ENCODE results near the gene EPB41L4B.

EPB41L4B gene

GRCh38 chr9:109295221-109296130, 25.4 kb downstream of the EPB41L4B start:
- H3K18ac ChIP-seq (ENCODE audit: low read depth in 1 of 2, low read length in 2 of 2), result no peak overlapping the region
- no peak overlapping the region for H4K8ac ChIP-seq (ENCODE audit: low read length)
- 71% methylated on average over 3 of the region's 4 CpGs for WGBS
- no peak overlapping the region for H3K23ac ChIP-seq (ENCODE audit: low read length in 2 of 2)
- H3K4ac ChIP-seq (ENCODE audit: low read depth in 1 of 2, low read length in 2 of 2), result no peak overlapping the region
- no peak overlapping the region for H3K14ac ChIP-seq (ENCODE audit: low read length in 2 of 2)
- DNase-seq, result no peak
- no peak overlapping the region for H2BK12ac ChIP-seq (ENCODE audit: low read length in 2 of 2)
- H3K4me2 ChIP-seq (ENCODE audit: low read length, poor library complexity, severe bottlenecking), result no peak overlapping the region
- H3K27me3 ChIP-seq (ENCODE audit: control insufficient read depth in 1 of 2, insufficient read depth in 1 of 2, low read length in 2 of 2), result peaks cover 11 to 73% of the 10 kb centered on the region in 2 experiments
- H2BK5ac ChIP-seq (ENCODE audit: low read depth, low read length, poor library complexity, severe bottlenecking), result no peak overlapping the region
- H3K4me3 ChIP-seq (ENCODE audit: insufficient read depth in 1 of 2, low read depth in 1 of 2, low read length in 2 of 2), result no peak overlapping the region
- H2BK120ac ChIP-seq (ENCODE audit: low read depth, low read length), result no peak overlapping the region
- no peaks in the 10 kb centered on the region for H3K79me1 ChIP-seq (replicated peaks; ENCODE audit: low read length, poor library complexity, severe bottlenecking)
- no peak overlapping the region for H2AK5ac ChIP-seq (ENCODE audit: low read length, severe bottlenecking)
- H4K91ac ChIP-seq (ENCODE audit: low read length), result no peak overlapping the region
- H3K4me1 ChIP-seq (ENCODE audit: control insufficient read depth, insufficient read depth, low read depth, low read length), result peaks cover 2% of the 10 kb centered on the region
- no peak overlapping the region for H2AFZ ChIP-seq (ENCODE audit: low read depth, low read length)
- no peak overlapping the region for H3K9ac ChIP-seq (ENCODE audit: low read length)
- H3K9me3 ChIP-seq (ENCODE audit: control insufficient read depth, low read length), result no peaks in the 10 kb centered on the region
- H3K27ac ChIP-seq (ENCODE audit: low read length, poor library complexity, severe bottlenecking), result no peak overlapping the region
- H2BK15ac ChIP-seq (ENCODE audit: low read depth, poor library complexity, severe bottlenecking), result no peak overlapping the region
- H3K36me3 ChIP-seq (ENCODE audit: control insufficient read depth in 1 of 2, insufficient read depth in 2 of 2, low read depth in 1 of 2, low read length in 2 of 2), result no peaks in the 10 kb centered on the region

DNA sequence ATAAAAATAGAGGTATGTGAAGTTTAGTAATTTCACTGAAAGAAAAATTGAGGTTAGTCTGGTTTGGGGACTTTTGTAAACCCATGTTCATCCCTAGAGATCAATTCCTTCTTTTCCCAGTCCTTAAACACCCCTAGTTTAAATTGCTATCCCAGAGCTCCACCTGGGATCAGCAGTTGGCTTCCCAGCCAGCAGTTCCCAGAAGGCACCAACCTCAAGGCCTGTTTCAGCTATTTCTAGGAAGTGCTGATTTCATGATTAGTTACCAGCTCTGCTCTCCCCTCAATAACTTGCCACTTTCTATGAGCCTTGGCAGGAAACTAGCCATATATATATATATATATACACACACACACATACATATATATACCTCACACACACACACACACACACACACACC, 30.5 kb downstream of the EPB41L4B start:
- H3K14ac ChIP-seq (ENCODE audit: low read length in 2 of 2), result no peak overlapping the region
- no peak overlapping the region for H2BK12ac ChIP-seq (ENCODE audit: low read length in 2 of 2)
- no peak overlapping the region for H3K23ac ChIP-seq (ENCODE audit: low read length in 2 of 2)
- H3K18ac ChIP-seq (ENCODE audit: low read depth in 1 of 2, low read length in 2 of 2), result no peak overlapping the region
- H4K91ac ChIP-seq (ENCODE audit: low read length), result no peak overlapping the region
- no peak overlapping the region for H3K4me2 ChIP-seq (ENCODE audit: low read length, poor library complexity, severe bottlenecking)
- no peak overlapping the region for H3K4me3 ChIP-seq (ENCODE audit: insufficient read depth in 1 of 2, low read depth in 1 of 2, low read length in 2 of 2)
- H3K4ac ChIP-seq (ENCODE audit: low read depth in 1 of 2, low read length in 2 of 2), result no peak overlapping the region
- H3K27ac ChIP-seq (ENCODE audit: low read length, poor library complexity, severe bottlenecking), result no peak overlapping the region
- H4K8ac ChIP-seq (ENCODE audit: low read length), result no peak overlapping the region
- no peak overlapping the region for H2BK120ac ChIP-seq (ENCODE audit: low read depth, low read length)
- no peaks in the 10 kb centered on the region for H3K79me1 ChIP-seq (replicated peaks; ENCODE audit: low read length, poor library complexity, severe bottlenecking)
- no peak overlapping the region for H2AFZ ChIP-seq (ENCODE audit: low read depth, low read length)
- peaks cover 9 to 57% of the 10 kb centered on the region in 2 experiments for H3K27me3 ChIP-seq (ENCODE audit: control insufficient read depth in 1 of 2, insufficient read depth in 1 of 2, low read length in 2 of 2)
- H2AK5ac ChIP-seq (ENCODE audit: low read length, severe bottlenecking), result no peak overlapping the region
- H3K36me3 ChIP-seq (ENCODE audit: control insufficient read depth in 1 of 2, insufficient read depth in 2 of 2, low read depth in 1 of 2, low read length in 2 of 2), result no peaks in the 10 kb centered on the region
- no peaks in the 10 kb centered on the region for H3K4me1 ChIP-seq (ENCODE audit: control insufficient read depth, insufficient read depth, low read depth, low read length)
- H3K9ac ChIP-seq (ENCODE audit: low read length), result no peak overlapping the region
- no peak overlapping the region for H2BK15ac ChIP-seq (ENCODE audit: low read depth, poor library complexity, severe bottlenecking)
- H3K9me3 ChIP-seq (ENCODE audit: control insufficient read depth, low read length), result no peaks in the 10 kb centered on the region
- H2BK5ac ChIP-seq (ENCODE audit: low read depth, low read length, poor library complexity, severe bottlenecking), result no peak overlapping the region
- DNase-seq, result no peak

DNA sequence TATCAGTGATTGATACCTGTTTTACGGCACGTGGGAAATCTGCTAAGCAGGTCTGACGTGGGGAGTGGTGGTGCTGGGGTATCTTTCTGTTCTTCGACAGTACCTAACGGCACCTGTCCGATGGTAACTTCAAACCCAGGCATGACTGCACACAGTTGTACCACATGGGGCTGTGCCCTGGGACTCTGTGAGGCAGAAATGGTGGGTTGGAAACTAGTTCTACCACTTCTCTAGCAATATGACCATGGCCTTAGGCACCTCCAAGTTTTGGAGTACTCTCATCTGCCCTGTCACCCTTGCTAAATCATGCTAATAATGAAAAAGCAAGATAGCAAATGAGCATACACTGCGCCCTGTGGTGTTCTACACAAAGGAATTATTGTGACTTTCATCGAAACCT, 30.9 kb downstream of the EPB41L4B start:
- 92% methylated on average over 8 of the region's 8 CpGs for WGBS
- H2BK12ac ChIP-seq (ENCODE audit: low read length in 2 of 2), result no peak overlapping the region

GRCh38 chr9:109289186-109289585, 31.7 kb downstream of the EPB41L4B start:
- Histone ChIP-seq H3K4ac (ENCODE audit: low read depth in 1 of 2, low read length in 2 of 2) (no peak overlapping the region), H3K79me1 (replicated peaks; ENCODE audit: low read length, poor library complexity, severe bottlenecking) (no peaks in the 10 kb centered on the region), H2BK15ac (ENCODE audit: low read depth, poor library complexity, severe bottlenecking) (no peak overlapping the region), H3K4me1 (ENCODE audit: control insufficient read depth, insufficient read depth, low read depth, low read length) (no peaks in the 10 kb centered on the region), H3K36me3 (ENCODE audit: control insufficient read depth in 1 of 2, insufficient read depth in 2 of 2, low read depth in 1 of 2, low read length in 2 of 2) (no peaks in the 10 kb centered on the region), H3K23ac (ENCODE audit: low read length in 2 of 2) (no peak overlapping the region), H3K27ac (ENCODE audit: low read length, poor library complexity, severe bottlenecking) (no peak overlapping the region), H3K27me3 (ENCODE audit: control insufficient read depth in 1 of 2, insufficient read depth in 1 of 2, low read length in 2 of 2) (peaks cover 16 to 53% of the 10 kb centered on the region in 2 experiments), H2BK12ac (ENCODE audit: low read length in 2 of 2) (no peak overlapping the region), H3K9ac (ENCODE audit: low read length) (no peak overlapping the region), H4K91ac (ENCODE audit: low read length) (no peak overlapping the region), H2AK5ac (ENCODE audit: low read length, severe bottlenecking) (no peak overlapping the region), H3K4me3 (ENCODE audit: insufficient read depth in 1 of 2, low read depth in 1 of 2, low read length in 2 of 2) (no peak overlapping the region), H2AFZ (ENCODE audit: low read depth, low read length) (no peak overlapping the region), H2BK5ac (ENCODE audit: low read depth, low read length, poor library complexity, severe bottlenecking) (no peak overlapping the region), H2BK120ac (ENCODE audit: low read depth, low read length) (no peak overlapping the region), H3K14ac (ENCODE audit: low read length in 2 of 2) (no peak overlapping the region), H3K9me3 (ENCODE audit: control insufficient read depth, low read length) (no peaks in the 10 kb centered on the region), H3K4me2 (ENCODE audit: low read length, poor library complexity, severe bottlenecking) (no peak overlapping the region), H4K8ac (ENCODE audit: low read length) (no peak overlapping the region), H3K18ac (ENCODE audit: low read depth in 1 of 2, low read length in 2 of 2) (no peak overlapping the region)
- DNase-seq, result no peak
- WGBS, result 70% methylated on average over 5 of the region's 5 CpGs

More for the DNA sequence above, 30.9 kb downstream of the EPB41L4B start:
- Histone ChIP-seq H4K8ac (ENCODE audit: low read length) (no peak overlapping the region), H2BK120ac (ENCODE audit: low read depth, low read length) (no peak overlapping the region), H2AFZ (ENCODE audit: low read depth, low read length) (no peak overlapping the region), H2AK5ac (ENCODE audit: low read length, severe bottlenecking) (no peak overlapping the region), H3K14ac (ENCODE audit: low read length in 2 of 2) (no peak overlapping the region), H3K9ac (ENCODE audit: low read length) (no peak overlapping the region), H3K27ac (ENCODE audit: low read length, poor library complexity, severe bottlenecking) (no peak overlapping the region), H3K4me2 (ENCODE audit: low read length, poor library complexity, severe bottlenecking) (no peak overlapping the region), H3K9me3 (ENCODE audit: control insufficient read depth, low read length) (no peaks in the 10 kb centered on the region), H3K4me1 (ENCODE audit: control insufficient read depth, insufficient read depth, low read depth, low read length) (no peaks in the 10 kb centered on the region), H3K79me1 (replicated peaks; ENCODE audit: low read length, poor library complexity, severe bottlenecking) (no peaks in the 10 kb centered on the region), H4K91ac (ENCODE audit: low read length) (no peak overlapping the region), H3K27me3 (ENCODE audit: control insufficient read depth in 1 of 2, insufficient read depth in 1 of 2, low read length in 2 of 2) (peaks cover 11 to 57% of the 10 kb centered on the region in 2 experiments), H3K36me3 (ENCODE audit: control insufficient read depth in 1 of 2, insufficient read depth in 2 of 2, low read depth in 1 of 2, low read length in 2 of 2) (no peaks in the 10 kb centered on the region), H3K4ac (ENCODE audit: low read depth in 1 of 2, low read length in 2 of 2) (no peak overlapping the region), H3K23ac (ENCODE audit: low read length in 2 of 2) (no peak overlapping the region), H2BK15ac (ENCODE audit: low read depth, poor library complexity, severe bottlenecking) (no peak overlapping the region), H2BK5ac (ENCODE audit: low read depth, low read length, poor library complexity, severe bottlenecking) (no peak overlapping the region), H3K4me3 (ENCODE audit: insufficient read depth in 1 of 2, low read depth in 1 of 2, low read length in 2 of 2) (no peak overlapping the region), H3K18ac (ENCODE audit: low read depth in 1 of 2, low read length in 2 of 2) (no peak overlapping the region)
- DNase-seq, result no peak

All from mesenchymal stem cell (in vitro differentiated cells and primary cell).